ENCODE measurements around the gene NR6A1.

Gene NR6A1

GRCh38 chr9:124500796-124501611 is 270.1 kb downstream of the NR6A1 start:
- no peak overlapping the region for H3K4me3 ChIP-seq (ENCODE audit: low read depth, low read length)
- no peak for DNase-seq (ENCODE audit: low read depth)
- TF ChIP-seq, protein P1, sequence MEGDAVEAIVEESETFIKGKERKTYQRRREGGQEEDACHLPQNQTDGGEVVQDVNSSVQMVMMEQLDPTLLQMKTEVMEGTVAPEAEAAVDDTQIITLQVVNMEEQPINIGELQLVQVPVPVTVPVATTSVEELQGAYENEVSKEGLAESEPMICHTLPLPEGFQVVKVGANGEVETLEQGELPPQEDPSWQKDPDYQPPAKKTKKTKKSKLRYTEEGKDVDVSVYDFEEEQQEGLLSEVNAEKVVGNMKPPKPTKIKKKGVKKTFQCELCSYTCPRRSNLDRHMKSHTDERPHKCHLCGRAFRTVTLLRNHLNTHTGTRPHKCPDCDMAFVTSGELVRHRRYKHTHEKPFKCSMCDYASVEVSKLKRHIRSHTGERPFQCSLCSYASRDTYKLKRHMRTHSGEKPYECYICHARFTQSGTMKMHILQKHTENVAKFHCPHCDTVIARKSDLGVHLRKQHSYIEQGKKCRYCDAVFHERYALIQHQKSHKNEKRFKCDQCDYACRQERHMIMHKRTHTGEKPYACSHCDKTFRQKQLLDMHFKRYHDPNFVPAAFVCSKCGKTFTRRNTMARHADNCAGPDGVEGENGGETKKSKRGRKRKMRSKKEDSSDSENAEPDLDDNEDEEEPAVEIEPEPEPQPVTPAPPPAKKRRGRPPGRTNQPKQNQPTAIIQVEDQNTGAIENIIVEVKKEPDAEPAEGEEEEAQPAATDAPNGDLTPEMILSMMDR (IDR thresholded peaks at IDR 0.05; ENCODE audit: control insufficient read depth, extremely low read depth, insufficient read depth): no peak

DNA sequence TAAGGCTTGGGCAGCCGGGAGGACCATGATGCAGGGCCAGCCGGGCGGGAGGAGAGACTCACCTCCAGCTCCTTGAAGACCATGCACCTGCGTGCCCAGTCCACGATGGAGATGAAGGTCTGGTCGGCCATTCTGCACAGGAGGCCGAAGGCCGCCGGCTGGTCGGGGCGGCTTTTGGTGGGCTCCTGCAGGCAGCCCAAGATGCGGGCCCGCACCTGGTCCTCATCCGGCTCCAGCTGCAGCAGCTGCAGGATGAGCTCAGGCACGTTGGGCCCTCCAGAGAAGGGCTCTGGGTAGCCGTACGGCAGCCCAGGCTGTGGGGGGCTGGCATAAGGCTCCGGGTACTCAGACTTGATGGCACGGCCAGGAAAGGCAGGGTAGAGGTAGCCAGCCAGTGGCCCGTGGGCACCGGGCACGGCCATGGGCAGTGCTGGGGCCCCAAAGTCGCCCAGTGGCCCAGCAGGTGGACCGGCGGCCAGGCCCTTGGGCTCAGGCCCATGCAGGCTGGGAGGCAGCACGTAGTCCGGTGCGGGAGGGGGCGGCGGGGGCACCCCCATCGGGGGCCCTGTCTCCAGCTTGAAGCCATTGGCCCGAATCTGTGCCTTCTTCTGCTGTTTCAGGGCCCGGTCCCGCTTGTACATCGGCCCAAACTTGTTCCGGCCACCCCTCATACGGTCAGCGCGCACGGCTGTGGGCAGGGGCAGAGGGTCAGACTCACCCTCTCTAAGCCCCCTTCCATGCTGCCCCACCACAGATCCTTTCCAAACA is 270.9 kb downstream of the NR6A1 start:
- no peak overlapping the region for H3K4me3 ChIP-seq (ENCODE audit: low read depth, low read length)
- no peak for DNase-seq (ENCODE audit: low read depth)
- TF ChIP-seq, protein P1 (IDR thresholded peaks at IDR 0.05; ENCODE audit: control insufficient read depth, extremely low read depth, insufficient read depth): no peak

DNA sequence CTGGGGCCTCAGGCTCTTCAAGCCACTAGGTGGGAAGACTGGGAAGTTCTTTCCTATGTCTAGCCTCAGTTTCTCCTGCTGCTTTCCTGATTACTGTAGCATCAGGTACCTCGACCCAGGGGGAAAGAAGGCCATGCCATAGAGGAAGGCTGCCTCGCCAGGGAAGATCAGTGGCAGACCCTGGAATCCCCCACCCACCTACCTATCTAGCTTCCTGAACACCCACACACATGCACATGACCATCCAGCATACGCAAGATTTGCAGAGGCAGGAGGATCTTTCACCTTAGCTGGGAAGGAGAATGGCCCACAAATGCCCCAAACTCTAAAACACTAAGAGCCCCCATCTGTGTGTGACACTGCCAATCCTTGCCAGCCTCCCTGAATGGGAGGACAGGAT is 271.9 kb downstream of the NR6A1 start:
- H3K4me3 ChIP-seq (ENCODE audit: low read depth, low read length): no peak overlapping the region
- TF ChIP-seq, protein P1 (IDR thresholded peaks at IDR 0.05; ENCODE audit: control insufficient read depth, extremely low read depth, insufficient read depth): no peak
- no peak for DNase-seq (ENCODE audit: low read depth)

DNA sequence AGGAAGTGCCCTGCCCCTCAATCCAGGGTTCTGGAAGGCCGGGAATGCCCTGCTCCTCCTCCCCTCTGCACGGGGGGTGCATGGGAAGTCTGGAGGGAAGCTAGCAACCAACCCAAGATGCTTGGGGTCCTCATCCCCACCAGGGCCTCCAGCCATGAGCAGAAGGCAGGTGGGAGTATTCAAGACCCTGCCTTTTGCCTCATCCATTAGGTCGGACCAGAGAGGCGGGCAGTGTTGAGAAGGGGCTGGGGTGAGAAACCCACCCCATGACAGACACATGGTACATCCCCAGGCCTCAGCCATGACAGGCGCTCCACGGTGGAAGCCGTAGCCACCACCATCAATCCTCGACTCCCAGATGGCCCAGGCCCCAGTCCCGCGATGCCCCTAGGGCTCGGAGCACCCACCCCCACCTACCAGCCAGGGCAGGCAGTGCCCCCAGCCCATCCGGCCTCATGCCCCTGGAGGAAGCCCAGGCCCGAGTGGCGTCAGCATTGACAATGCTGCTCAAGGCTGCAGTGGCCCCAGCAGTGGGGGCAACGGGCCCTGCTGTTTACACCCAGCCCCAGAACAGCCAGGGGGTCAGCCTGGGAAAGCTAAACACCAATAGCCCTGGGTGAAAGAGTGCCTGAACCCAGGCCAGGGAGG is 272.5 kb downstream of the NR6A1 start:
- TF ChIP-seq, protein P1 (IDR thresholded peaks at IDR 0.05; ENCODE audit: control insufficient read depth, extremely low read depth, insufficient read depth): no peak
- DNase-seq (ENCODE audit: low read depth): no peak
- no peak overlapping the region for H3K4me3 ChIP-seq (ENCODE audit: low read depth, low read length)

DNA sequence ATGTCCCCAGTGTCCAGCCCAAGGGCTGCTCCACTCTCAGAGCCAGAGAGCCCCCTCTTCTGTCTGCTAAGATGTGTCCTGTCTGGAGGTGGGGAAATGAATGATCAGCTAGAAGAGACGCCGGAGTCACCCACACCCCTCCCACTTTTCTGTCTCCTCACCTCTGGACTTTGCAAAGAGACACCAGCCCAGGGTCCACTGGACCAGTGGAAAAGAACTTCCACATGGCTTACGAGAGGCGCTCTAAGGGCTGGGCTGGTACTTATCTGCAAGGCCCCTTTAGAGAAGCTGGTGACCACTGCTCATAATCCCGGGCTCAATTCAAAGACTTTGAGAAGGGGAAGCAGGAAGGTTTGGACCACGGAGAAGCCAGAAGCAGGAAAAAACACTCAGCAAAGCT is 273.1 kb downstream of the NR6A1 start:
- H3K4me3 ChIP-seq (ENCODE audit: low read depth, low read length): no peak overlapping the region
- TF ChIP-seq, protein P1 (IDR thresholded peaks at IDR 0.05; ENCODE audit: control insufficient read depth, extremely low read depth, insufficient read depth): no peak
- DNase-seq (ENCODE audit: low read depth): no peak

GRCh38 chr9:124497441-124497840 is 273.7 kb downstream of the NR6A1 start:
- TF ChIP-seq, protein P1 (IDR thresholded peaks at IDR 0.05; ENCODE audit: control insufficient read depth, extremely low read depth, insufficient read depth): no peak
- no peak overlapping the region for H3K4me3 ChIP-seq (ENCODE audit: low read depth, low read length)
- no peak for DNase-seq (ENCODE audit: low read depth)

Measured in LNCaP clone FGC (cell line).